Fibroblast of gingiva (primary cell): ENCODE data around the gene AQP12B.

Source experiments
- DNase-seq: peaks from one replicate; pipeline ENCODE4 v3.0.0-alpha.2; 2011; ENCODE audit warnings: low read depth

AQP12B gene

DNA sequence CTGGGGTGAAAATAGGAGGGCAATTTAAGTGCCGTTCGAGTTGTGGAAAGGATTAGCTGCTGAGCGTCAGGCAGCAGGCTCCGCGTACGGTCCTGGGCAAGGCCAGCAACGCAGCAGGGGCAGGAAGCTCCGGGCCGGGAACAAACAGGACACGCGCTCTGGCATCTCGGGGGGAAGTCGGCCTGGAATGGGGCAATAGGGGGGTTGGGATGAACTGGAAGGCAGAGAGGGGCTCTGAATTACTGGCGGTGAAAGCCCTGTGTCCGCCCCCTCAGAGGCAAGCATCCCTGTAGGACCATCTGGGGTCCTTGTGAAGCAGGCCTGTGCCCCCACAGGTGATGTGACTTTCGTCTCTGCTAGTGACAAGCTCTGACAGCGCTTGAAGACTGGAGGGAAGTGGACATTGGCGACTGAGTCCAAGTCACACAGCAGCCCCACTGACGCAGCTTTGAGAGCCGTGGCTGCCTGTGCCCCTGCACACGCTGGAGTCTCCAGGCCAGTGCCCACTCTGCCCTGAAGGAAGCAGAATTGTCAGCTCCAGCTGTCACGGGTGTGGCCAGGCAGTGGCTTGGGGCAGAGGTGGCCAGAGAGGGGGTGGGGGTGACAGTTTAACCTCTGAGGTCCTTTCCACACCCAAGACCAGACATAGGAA is 35.1 kb downstream of the AQP12B start:
- DNase-seq, result no peak

- no peak for DNase-seq
Measured at GRCh38 chr2:240646900-240647502, 35.7 kb downstream of the AQP12B start.

DNA sequence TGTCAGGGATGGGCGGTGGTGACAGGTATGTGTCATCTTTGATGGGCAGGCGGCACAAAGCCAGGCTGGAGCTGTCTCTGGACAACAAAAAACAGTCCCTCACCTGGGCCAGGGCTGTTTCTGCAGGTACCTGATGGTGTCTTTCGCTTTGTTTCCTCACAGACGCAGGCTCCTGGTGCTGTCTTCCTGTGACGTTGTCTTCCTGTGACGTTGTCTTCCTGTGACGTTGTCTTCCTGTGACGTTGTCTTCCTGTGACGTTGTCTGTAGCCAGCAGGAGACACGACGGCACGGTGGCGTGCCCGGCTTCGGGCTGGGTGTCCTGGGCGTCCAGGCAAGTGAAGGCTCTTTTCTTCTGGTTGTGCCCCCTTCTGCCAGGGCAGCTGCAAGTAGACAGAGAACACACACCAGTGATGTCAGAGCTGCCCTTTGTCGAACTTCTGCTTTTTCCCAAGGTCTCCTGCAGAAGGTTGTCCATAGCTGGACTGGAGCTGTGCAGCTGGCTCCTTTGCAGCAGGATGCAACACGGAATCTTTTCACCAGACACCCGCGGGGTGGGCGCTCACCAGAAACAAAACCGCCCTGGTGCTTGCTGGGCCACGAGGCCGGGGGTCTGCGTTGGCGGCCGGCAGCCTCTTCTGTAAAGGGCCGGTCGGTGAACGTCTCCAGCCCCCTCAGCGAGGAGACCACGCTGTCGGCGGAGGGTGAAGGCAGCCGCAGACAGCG is 36.3 kb downstream of the AQP12B start:
- no peak for DNase-seq

DNA sequence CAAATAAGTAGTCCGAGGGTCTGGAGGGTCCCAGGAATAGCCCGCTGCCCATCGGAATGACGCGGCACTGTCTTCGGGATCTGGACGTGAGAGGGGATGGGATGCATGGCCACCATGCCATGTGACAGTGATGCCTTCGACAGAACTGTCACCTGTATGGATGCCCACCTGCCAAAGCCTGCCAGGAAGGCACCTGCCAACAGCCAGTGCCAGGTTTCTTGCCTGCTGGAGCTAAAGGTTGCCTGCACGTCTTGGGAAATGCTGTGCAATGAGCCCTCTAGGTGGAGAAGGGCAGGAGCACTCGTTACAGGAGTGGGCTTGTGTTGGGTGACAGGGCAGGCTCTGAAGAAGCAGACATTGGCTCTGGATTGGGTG is 36.9 kb downstream of the AQP12B start:
- no peak for DNase-seq

- DNase-seq, result no peak
Measured at GRCh38 chr2:240645346-240645745, 37.3 kb downstream of the AQP12B start.

DNA sequence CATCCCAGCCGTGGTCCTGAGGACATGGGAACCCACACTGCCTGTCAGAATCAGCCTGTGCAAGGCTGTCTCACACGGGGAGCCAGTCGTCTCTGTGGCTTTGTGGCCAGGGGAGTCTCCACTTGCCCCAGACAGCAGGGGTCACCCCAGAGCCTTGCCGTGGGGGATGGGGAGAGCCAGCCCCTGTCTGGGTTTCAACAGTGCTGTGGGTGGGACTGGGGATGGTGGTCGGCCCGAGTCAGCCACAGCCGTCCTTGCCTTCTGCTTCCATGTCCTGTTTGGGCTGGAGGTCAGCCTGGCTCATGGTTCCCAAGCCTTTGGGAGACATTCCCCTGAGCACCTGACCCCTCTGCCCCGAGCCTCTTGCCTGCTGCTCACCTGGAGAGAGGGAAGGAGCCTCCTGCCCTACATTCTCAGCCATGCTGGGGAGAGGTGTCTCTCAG is 37.8 kb downstream of the AQP12B start:
- no peak for DNase-seq

GRCh38 chr2:240644171-240644651 is 38.5 kb downstream of the AQP12B start:
- no peak for DNase-seq

DNA sequence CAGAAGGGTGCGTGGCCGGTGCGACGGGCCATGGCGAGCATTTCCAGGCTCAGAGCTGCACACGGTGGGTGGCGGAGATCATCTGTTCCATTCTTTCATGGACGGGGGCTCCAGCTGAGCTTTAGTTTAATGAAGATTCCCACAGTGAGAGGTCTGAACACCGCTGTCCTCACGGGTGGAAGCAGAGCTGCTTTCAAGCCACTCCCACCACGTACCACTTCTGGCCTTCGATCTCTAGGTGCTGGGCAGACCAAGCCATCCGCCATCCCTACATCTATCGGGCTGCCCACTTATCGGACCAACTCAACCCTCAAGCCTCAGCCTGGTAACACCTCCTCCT is 38.9 kb downstream of the AQP12B start:
- DNase-seq, result no peak

DNA sequence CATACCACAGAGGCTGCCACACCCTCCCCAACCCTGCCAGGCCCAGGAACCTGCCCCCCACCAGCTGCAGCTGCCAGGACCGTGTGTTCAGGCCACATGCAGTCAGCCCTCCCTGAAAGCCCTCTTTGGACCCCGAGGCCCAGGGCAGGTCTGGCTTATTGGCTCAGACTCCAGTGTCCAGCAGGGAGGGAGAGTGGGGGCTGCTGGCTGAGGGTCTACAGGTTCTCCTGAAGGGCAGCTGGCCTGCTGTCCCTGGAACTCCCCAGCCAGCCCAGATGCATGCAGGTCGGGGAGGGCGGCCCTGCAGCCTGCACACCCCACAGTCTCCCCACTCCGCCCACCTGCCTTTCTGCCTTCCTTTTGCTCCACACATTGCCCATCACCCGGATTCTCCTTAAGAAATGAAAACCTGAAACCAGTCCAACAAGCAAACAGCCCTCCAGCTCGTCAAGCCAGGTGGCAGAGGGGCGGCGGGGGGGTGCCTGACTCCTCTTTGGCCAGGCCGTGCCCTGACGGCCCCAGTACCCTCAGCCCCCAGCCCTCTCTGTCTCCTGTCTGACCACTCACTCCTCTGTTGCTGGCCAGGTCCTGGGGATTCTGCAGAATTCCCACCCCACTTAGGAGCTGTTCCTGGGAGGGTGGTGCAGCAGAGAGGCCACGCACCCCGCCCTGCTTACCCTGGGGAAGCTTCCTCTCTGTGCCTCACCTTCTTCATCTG is 39.4 kb downstream of the AQP12B start:
- no peak for DNase-seq

DNA sequence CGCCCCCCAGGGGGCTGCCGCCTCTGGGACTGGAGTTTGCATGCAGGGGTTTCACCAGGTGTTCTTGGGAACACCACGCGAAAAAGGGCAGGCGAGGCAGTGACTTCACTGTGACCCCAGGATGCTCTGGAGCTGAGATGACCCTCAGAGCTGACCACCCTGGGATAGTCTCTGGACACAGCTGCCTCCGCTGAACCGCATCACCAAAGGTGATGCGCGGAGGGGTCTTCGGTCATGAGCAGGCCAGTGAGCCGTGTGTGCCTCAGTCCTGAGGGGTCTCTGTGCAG is 39.9 kb downstream of the AQP12B start:
- DNase-seq, result no peak

DNA sequence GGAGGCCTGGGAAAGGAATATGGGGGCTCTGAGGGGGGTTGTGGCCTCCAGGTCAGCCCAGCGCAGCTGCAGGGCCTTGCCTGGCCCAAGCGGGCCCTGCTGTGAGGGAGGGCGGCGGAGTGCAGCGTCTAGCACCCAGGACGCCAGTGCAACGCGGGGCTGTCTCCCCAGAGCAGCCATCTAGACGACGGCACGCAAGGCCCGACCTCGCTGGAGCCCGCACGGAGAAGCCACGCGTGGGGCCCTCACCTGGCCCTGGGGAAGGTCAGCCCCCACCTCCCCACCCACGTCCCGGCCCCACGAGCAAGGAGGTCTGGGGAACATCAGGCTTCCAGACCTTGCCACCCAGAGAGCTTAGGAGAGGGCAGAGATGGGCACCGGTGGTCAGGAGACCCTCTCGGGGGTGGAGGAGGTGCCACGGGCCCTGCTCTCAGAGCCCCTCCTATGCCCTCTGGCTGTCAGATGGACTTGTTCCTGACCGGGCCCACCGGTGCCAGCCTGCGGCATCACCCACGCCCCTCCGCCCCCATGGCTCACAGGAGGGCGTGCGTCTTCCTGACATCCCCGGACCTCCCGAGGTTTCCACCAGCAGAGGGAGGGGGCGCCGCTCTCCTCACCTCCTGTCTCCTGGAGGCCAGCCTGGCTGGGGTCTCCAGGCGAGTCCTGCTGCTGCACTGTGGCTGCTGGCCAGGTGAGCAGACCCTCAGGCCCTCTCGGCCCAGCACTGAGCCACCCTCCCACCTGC is 40.5 kb downstream of the AQP12B start:
- no peak for DNase-seq

DNA sequence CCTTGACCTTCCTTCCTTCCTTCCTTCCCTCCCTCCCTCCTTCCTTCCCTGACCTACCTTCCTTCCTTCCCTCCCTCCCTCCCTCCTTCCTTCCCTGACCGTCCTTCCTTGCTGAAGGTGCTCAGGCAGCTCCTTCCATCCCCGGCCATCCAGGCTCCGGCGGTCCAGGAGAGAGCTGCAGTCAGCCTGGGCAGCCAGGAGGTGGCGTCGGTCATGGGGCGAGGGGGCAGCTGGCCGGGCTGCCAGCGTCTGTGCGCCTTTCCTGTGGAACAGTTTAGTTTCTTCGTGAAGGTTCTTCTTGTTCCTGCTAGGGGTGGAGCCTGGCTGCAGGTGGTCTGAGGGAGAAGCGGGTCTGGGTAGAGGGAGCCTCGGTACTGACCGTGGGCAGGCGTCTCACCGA is 41.7 kb downstream of the AQP12B start:
- peak; percentile 12 for DNase-seq

- DNase-seq, result no peak
Measured at GRCh38 chr2:240639566-240639965, 43.1 kb downstream of the AQP12B start.

- DNase-seq, result peak; percentile 36
Measured at GRCh38 chr2:240638512-240639160, 44.0 kb downstream of the AQP12B start.

- DNase-seq, result no peak
Measured at GRCh38 chr2:240637901-240638345, 44.8 kb downstream of the AQP12B start.

DNA sequence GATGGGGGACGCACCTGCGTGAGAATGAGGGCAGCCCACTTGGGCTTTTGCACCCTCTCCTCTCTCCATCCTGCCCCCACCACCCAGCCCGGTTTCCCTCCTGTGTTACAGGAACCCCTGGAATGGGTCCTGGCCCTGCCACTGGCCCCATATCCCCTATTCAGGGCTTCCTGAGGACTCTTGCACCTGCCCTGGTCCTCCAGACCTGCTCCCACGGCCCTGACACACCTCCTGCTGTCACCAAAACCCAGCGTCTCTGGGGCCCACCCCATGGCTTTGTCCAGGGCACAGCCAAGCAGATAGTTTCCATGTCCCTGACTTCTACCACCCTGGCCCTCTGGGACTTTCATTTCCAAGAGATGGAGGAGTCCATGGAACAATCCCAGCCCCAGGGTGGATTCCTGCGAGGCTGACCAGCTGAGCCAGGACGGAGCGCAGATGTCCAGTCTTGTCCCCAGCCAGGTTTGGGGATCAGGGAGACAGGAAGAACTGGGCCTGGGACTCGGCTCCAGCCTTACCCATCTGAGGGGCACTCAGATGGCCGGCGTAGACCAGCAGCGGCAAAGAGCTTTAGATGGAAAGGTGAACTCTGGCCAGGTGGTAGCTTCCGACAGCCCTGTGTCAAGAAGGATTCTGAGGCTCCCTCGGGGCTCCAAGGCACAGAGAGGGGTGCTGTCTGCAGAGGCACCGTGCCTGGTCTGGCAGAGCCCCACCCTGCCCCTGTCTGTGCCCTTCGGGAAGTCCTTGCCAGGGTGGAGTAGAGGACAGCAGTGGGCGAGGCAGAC is 45.4 kb downstream of the AQP12B start:
- no peak for DNase-seq

DNA sequence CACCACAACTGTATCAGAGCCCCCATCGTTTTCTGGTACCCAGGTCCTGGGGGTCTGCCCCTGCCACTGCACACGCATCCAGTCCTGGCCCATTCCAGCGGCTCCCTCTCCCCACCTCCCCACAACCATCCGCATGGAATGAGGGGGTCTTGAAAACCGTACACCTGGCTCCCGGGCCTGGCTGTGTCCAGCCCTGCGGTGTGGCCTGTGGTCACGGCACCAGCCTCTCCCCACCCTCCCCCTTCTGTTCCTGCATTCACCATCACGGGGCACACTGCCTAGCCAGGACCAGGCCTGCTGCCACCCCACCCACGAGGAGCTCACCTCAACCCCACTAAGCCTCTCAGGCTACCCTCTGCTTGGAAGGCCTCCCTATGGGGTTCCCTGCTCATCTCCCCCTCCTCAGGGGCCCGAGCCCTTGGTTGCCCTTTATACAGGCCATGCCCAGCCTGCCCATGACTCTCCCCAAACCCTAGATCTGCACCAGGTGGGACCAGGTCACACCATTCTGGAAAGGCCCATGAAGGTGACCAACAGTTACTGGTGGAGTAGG is 46.0 kb downstream of the AQP12B start:
- no peak for DNase-seq

DNA sequence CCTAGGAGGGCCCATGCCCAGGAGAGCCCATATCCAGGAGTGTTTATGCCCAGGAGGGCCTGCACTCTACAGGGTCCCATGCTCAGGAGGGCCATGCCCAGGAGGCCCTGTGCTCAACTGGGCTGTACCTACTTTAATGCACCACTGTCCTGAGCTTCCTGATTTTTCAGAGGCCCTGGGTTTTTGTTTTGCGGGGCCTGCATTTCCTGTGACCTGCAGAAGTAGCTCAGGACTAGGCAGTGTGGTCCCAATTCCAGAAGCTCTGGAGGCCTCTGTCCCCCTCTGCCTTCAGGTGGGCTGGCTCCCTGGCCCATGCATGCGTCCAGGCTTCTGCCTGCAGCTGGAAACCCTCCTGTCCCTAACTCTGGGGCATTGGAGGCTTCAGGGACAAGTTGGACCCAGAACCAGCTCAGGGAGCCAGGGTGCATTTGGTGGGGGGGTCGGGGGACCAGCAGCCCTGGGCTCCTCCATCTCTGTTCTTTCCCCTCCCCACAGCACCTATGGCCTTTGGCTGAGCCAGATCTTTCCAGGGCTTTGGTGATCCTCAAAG is 46.6 kb downstream of the AQP12B start:
- DNase-seq, result no peak

DNA sequence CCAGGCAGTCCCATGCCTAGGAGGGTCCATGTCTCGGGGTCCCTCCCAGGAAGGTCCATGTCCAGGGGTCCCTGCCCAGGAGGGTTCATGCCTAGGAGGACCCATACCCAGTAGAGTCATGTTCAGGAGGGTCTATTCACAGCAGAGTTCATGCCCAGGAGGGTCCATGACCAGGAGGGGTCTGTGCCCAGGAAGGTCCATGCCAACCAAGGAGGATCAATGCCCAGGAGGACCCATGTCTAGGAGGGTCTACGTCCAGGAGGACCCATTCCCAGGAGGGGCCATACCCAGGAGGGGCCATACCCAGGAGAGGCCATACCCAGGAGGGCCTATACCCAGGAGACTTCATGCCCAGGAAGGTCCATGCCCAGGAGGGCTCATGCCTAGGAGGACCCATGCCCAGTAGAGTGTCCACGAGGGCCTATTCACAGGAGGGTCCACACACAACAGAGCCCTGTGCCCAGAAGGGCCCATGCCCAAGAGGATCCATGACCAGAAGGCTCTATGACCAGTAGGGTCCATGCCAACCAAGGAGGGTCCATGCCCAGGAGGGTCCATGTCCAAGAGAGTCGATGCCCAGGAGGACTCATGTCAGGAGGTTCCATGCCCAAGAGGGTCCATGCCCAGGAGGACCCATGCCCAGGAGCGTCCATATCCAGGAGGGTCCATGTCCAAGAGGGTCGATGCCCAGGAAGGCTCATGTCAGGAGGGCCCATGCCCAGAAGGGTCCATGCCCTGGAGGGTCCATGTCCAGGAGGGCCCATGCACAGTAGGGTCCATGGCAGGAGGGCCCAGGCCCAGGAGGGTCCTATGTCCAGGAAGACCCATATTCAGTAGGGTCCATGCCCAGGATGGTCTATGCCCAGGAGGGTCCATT is 47.3 kb downstream of the AQP12B start:
- DNase-seq, result no peak
